ENCODE results near the gene SNX9.
"Not testable (repeated sequence)": the region's sequence is repeated elsewhere in the genome, so short reads cannot be mapped to it uniquely, and the experiment has no call there.

DNA sequence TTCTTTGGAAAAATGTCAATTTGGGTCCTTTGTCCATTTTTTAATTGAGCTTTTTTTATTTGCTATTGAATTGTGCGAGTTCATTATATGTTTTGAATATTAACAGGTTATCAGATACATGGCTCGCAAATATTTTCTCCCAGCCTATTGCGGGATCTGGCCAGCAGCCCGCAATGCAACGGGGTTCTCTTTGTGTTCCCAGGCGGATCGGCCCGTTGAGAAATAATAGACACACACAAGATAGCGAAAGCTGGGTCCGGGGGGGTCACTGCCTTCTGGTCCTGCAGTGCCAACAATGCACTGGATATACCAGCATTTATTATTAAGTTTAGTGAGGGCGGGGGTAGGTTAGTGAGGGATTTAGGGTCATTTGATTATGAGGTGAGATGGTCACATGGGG, 77.2 kb downstream of the SNX9 start:
- TF ChIP-seq, protein P1, sequence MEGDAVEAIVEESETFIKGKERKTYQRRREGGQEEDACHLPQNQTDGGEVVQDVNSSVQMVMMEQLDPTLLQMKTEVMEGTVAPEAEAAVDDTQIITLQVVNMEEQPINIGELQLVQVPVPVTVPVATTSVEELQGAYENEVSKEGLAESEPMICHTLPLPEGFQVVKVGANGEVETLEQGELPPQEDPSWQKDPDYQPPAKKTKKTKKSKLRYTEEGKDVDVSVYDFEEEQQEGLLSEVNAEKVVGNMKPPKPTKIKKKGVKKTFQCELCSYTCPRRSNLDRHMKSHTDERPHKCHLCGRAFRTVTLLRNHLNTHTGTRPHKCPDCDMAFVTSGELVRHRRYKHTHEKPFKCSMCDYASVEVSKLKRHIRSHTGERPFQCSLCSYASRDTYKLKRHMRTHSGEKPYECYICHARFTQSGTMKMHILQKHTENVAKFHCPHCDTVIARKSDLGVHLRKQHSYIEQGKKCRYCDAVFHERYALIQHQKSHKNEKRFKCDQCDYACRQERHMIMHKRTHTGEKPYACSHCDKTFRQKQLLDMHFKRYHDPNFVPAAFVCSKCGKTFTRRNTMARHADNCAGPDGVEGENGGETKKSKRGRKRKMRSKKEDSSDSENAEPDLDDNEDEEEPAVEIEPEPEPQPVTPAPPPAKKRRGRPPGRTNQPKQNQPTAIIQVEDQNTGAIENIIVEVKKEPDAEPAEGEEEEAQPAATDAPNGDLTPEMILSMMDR (IDR thresholded peaks at IDR 0.05; ENCODE audit: low read depth, low read length): not testable (repeated sequence)
- TF ChIP-seq EZH2phosphoT487 (IDR thresholded peaks at IDR 0.05; ENCODE audit: low read depth): not testable (repeated sequence)

All from OCI-LY3 (cell line).